Measurements from ENCODE around the gene PCF11. TPM values are rescaled to one million over a fixed set of nuclear protein-coding genes. Genes with fewer than 3 reads are reported as not detected.

The PCF11 gene
- total RNA-seq, 1 donor from 2014 or later, result 72.7 TPM

DNA sequence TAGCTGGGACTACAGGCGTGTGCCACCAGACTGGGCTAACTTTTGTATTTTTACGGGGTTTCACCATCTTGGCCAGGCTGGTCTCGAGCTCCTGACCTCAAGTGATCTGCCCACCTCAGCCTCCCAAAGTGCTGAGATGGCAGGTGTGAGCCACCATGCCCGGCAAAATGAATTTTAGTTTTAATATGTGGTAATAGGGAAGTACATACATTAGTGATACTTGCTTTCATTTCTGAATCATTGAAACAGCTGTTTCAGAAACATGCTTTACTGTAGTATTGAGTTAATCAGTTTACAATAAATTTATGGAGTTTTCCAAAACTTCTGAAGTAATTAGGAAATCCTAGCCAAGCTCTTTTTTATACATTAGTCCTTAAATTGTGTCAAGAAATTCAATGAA, 15.6 kb downstream of the PCF11 start:
- Histone ChIP-seq H3K4me3 (no peak overlapping the region), H3K36me3 (peaks cover 52% of the 10 kb centered on the region), H3K4me2 (no peak overlapping the region), H3K79me2 (ENCODE audit: low read depth) (peaks cover 98% of the 10 kb centered on the region), H3K4me1 (peaks cover 6% of the 10 kb centered on the region), H3K27me3 (no peaks in the 10 kb centered on the region), H4K20me1 (ENCODE audit: low read depth) (peaks cover 76% of the 10 kb centered on the region), H2AFZ (replicated peaks) (no peak overlapping the region), H3K9me3 (ENCODE audit: low read depth) (no peaks in the 10 kb centered on the region), H3K9ac (no peak overlapping the region), H3K27ac (no peak overlapping the region), H3F3A (ENCODE audit: low read depth) (no peaks in the 10 kb centered on the region)
- peaks cover 41% of the 10 kb centered on the region for H3K36me3 Mint-ChIP-seq
- H3K4me1 Mint-ChIP-seq, result peaks cover 10% of the 10 kb centered on the region
- DNase-seq (ENCODE audit: low spot score), result no peak
- no peak overlapping the region for H3K27ac Mint-ChIP-seq
- no peaks in the 10 kb centered on the region for H3K9me3 Mint-ChIP-seq
- no peak for TF ChIP-seq EZH2phosphoT487 (IDR thresholded peaks at IDR 0.05)
- TF ChIP-seq, protein P1, sequence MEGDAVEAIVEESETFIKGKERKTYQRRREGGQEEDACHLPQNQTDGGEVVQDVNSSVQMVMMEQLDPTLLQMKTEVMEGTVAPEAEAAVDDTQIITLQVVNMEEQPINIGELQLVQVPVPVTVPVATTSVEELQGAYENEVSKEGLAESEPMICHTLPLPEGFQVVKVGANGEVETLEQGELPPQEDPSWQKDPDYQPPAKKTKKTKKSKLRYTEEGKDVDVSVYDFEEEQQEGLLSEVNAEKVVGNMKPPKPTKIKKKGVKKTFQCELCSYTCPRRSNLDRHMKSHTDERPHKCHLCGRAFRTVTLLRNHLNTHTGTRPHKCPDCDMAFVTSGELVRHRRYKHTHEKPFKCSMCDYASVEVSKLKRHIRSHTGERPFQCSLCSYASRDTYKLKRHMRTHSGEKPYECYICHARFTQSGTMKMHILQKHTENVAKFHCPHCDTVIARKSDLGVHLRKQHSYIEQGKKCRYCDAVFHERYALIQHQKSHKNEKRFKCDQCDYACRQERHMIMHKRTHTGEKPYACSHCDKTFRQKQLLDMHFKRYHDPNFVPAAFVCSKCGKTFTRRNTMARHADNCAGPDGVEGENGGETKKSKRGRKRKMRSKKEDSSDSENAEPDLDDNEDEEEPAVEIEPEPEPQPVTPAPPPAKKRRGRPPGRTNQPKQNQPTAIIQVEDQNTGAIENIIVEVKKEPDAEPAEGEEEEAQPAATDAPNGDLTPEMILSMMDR (IDR thresholded peaks at IDR 0.05), result no peak
- no peak for TF ChIP-seq EZH2 (IDR thresholded peaks at IDR 0.05)
- no peak overlapping the region for H3K4me3 Mint-ChIP-seq
- no peaks in the 10 kb centered on the region for H3K27me3 Mint-ChIP-seq (ENCODE audit: insufficient read depth, low read depth)

DNA sequence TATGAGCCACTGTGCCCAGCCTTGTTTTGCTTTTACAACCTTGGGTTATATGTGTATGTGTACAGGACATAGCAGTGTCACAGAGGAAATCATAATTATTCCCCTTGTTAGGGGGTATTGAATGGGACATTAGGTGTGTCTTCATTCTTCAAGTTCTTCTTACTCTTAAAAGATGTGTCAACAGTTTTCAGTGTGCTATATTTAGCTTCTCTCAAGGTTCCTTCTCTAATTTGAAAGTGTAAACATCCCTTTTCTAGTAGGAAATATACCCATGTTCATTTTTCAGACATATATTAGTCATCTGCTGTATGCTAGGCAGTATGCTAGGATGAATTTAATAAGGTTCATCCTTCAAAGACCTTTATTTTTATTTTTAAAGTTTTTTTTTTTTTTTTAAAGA, 17.1 kb downstream of the PCF11 start:
- Mint-ChIP-seq H3K4me1 (peaks cover 10% of the 10 kb centered on the region), H3K4me3 (no peak overlapping the region), H3K27ac (no peak overlapping the region), H3K9me3 (no peaks in the 10 kb centered on the region), H3K36me3 (peaks cover 28% of the 10 kb centered on the region), H3K27me3 (ENCODE audit: insufficient read depth, low read depth) (peaks cover 2% of the 10 kb centered on the region)
- H3K4me2 ChIP-seq, result no peak overlapping the region
- DNase-seq (ENCODE audit: low spot score), result no peak
- H3K36me3 ChIP-seq, result peaks cover 49% of the 10 kb centered on the region
- peaks cover 93% of the 10 kb centered on the region for H3K79me2 ChIP-seq (ENCODE audit: low read depth)
- H4K20me1 ChIP-seq (ENCODE audit: low read depth), result peaks cover 76% of the 10 kb centered on the region
- H3K27ac ChIP-seq, result no peak overlapping the region
- H3K27me3 ChIP-seq, result no peaks in the 10 kb centered on the region
- H3K4me3 ChIP-seq, result no peak overlapping the region
- TF ChIP-seq, protein P1 (IDR thresholded peaks at IDR 0.05), result no peak
- TF ChIP-seq EZH2phosphoT487 (IDR thresholded peaks at IDR 0.05) (no peak), EZH2 (IDR thresholded peaks at IDR 0.05) (no peak)
- H3F3A ChIP-seq (ENCODE audit: low read depth), result no peaks in the 10 kb centered on the region
- no peak overlapping the region for H3K9ac ChIP-seq
- H3K4me1 ChIP-seq, result peaks cover 6% of the 10 kb centered on the region
- no peaks in the 10 kb centered on the region for H3K9me3 ChIP-seq (ENCODE audit: low read depth)
- H2AFZ ChIP-seq (replicated peaks), result no peak overlapping the region

DNA sequence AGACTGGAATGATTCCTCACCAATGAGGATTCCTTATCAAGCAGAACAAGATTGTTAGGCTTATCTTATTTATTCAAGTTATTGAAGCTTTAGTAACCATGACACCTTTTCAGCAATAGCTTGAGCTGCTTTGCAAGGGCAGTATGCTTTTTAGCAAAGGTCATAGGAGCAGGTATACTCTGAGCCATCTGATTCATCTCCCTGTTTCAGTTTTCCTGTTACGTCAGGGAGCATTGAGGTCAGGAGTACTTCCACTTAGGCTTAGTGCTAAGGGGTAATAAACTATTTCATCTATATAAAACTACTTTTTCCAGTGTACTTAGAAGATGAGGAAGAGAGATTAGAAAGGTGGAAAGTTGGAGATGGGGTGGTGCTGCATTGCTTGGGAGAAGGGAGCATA, 18.9 kb downstream of the PCF11 start:
- H3K9ac ChIP-seq, result no peak overlapping the region

More for the DNA sequence above, 18.9 kb downstream of the PCF11 start:
- H3K4me2 ChIP-seq, result no peak overlapping the region
- no peak overlapping the region for H3K4me3 ChIP-seq
- H3K27me3 ChIP-seq, result no peaks in the 10 kb centered on the region
- H3K4me1 Mint-ChIP-seq, result peaks cover 2% of the 10 kb centered on the region
- H3K9me3 ChIP-seq (ENCODE audit: low read depth), result no peaks in the 10 kb centered on the region
- no peak overlapping the region for H2AFZ ChIP-seq (replicated peaks)
- DNase-seq (ENCODE audit: low spot score), result no peak
- H3K4me3 Mint-ChIP-seq, result no peak overlapping the region
- no peaks in the 10 kb centered on the region for H3K9me3 Mint-ChIP-seq
- H4K20me1 ChIP-seq (ENCODE audit: low read depth), result peaks cover 65% of the 10 kb centered on the region
- no peak overlapping the region for H3K27ac Mint-ChIP-seq
- peaks cover 2% of the 10 kb centered on the region for H3K27me3 Mint-ChIP-seq (ENCODE audit: insufficient read depth, low read depth)
- TF ChIP-seq EZH2 (IDR thresholded peaks at IDR 0.05) (no peak), EZH2phosphoT487 (IDR thresholded peaks at IDR 0.05) (no peak)
- TF ChIP-seq, protein P1 (IDR thresholded peaks at IDR 0.05), result no peak
- peaks cover 8% of the 10 kb centered on the region for H3F3A ChIP-seq (ENCODE audit: low read depth)
- H3K4me1 ChIP-seq, result no peaks in the 10 kb centered on the region
- H3K79me2 ChIP-seq (ENCODE audit: low read depth), result peaks cover 87% of the 10 kb centered on the region
- peaks cover 12% of the 10 kb centered on the region for H3K36me3 Mint-ChIP-seq
- peaks cover 44% of the 10 kb centered on the region for H3K36me3 ChIP-seq
- H3K27ac ChIP-seq, result no peak overlapping the region
